ENCODE results near the gene LMX1A. TPM values are rescaled to one million over a fixed set of nuclear protein-coding genes. Genes with fewer than 3 reads are reported as not detected.

The LMX1A gene
- polyA plus RNA-seq, 1 donor (not counting 4 experiments of a cell fraction or from before 2014, with no cell fraction given) = not detected

GRCh38 chr1:165225650-165226049 is 130.9 kb downstream of the LMX1A start:
- no peak for FAIRE-seq
- no peaks in the 10 kb centered on the region for H3K4me1 ChIP-seq (ENCODE audit: control insufficient read depth, extremely low read depth, insufficient read depth, low read length)

GRCh38 chr1:165225062-165225461 is 131.5 kb downstream of the LMX1A start:
- no peaks in the 10 kb centered on the region for H3K4me1 ChIP-seq (ENCODE audit: control insufficient read depth, extremely low read depth, insufficient read depth, low read length)
- TF ChIP-seq, protein P1, sequence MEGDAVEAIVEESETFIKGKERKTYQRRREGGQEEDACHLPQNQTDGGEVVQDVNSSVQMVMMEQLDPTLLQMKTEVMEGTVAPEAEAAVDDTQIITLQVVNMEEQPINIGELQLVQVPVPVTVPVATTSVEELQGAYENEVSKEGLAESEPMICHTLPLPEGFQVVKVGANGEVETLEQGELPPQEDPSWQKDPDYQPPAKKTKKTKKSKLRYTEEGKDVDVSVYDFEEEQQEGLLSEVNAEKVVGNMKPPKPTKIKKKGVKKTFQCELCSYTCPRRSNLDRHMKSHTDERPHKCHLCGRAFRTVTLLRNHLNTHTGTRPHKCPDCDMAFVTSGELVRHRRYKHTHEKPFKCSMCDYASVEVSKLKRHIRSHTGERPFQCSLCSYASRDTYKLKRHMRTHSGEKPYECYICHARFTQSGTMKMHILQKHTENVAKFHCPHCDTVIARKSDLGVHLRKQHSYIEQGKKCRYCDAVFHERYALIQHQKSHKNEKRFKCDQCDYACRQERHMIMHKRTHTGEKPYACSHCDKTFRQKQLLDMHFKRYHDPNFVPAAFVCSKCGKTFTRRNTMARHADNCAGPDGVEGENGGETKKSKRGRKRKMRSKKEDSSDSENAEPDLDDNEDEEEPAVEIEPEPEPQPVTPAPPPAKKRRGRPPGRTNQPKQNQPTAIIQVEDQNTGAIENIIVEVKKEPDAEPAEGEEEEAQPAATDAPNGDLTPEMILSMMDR (optimal IDR thresholded peaks at IDR 0.05 in 1 of 3, IDR thresholded peaks at IDR 0.05 in 1 of 3, conservative IDR thresholded peaks at IDR 0.05 in 1 of 3; ENCODE audit: extremely low read depth in 1 of 3, insufficient read depth in 2 of 3, low read length in 3 of 3) = no peak
- no peak for TF ChIP-seq EZH2 (IDR thresholded peaks at IDR 0.05; ENCODE audit: low read length)
- no peaks in the 10 kb centered on the region for H3K9me1 ChIP-seq (ENCODE audit: control insufficient read depth, extremely low read depth, insufficient read depth, low read length)
- no peaks in the 10 kb centered on the region for H3K9me3 ChIP-seq (ENCODE audit: control insufficient read depth, low read depth, low read length)
- FAIRE-seq (no peak), DNase-seq (ENCODE audit: low read depth, low spot score) (no peak)
- H3K36me3 ChIP-seq (ENCODE audit: control insufficient read depth in 2 of 2, extremely low read depth in 1 of 2, insufficient read depth in 2 of 2, low read length in 2 of 2) = no peaks in the 10 kb centered on the region
- no peak overlapping the region for H3K9ac ChIP-seq (ENCODE audit: control insufficient read depth, extremely low read depth, insufficient read depth, low read length)
- no peak overlapping the region for H3K4me3 ChIP-seq (ENCODE audit: control insufficient read depth in 2 of 3, extremely low read depth in 1 of 3, insufficient read depth in 2 of 3, low read depth in 1 of 3, low read length in 3 of 3)
- dilution Hi-C loops (cut with MboI; ENCODE audit: extremely low pct_ligation_motif_present, low sequenced_read_pairs) = no loop called here
- H2AFZ ChIP-seq (ENCODE audit: control insufficient read depth, low read length) = no peak overlapping the region
- no peaks in the 10 kb centered on the region for H3K79me2 ChIP-seq (ENCODE audit: control insufficient read depth, insufficient read depth, low read length)
- H4K20me1 ChIP-seq (ENCODE audit: control insufficient read depth, extremely low read depth, insufficient read depth, low read length) = no peaks in the 10 kb centered on the region
- H3K27ac ChIP-seq (ENCODE audit: control insufficient read depth, insufficient read depth, low read length) = no peak overlapping the region
- H3K4me2 ChIP-seq (ENCODE audit: control insufficient read depth, extremely low read depth, insufficient read depth, low read depth, low read length) = no peak overlapping the region
- no peaks in the 10 kb centered on the region for H3K27me3 ChIP-seq (ENCODE audit: control insufficient read depth, extremely low read depth, insufficient read depth, low read length)

More at GRCh38 chr1:165225650-165226049, 130.9 kb downstream of the LMX1A start:
- Histone ChIP-seq H3K27ac (ENCODE audit: control insufficient read depth, insufficient read depth, low read length) (no peak overlapping the region), H3K9ac (ENCODE audit: control insufficient read depth, extremely low read depth, insufficient read depth, low read length) (no peak overlapping the region), H2AFZ (ENCODE audit: control insufficient read depth, low read length) (no peak overlapping the region), H3K27me3 (ENCODE audit: control insufficient read depth, extremely low read depth, insufficient read depth, low read length) (no peaks in the 10 kb centered on the region), H4K20me1 (ENCODE audit: control insufficient read depth, extremely low read depth, insufficient read depth, low read length) (no peaks in the 10 kb centered on the region), H3K4me2 (ENCODE audit: control insufficient read depth, extremely low read depth, insufficient read depth, low read depth, low read length) (no peak overlapping the region), H3K4me3 (ENCODE audit: control insufficient read depth in 2 of 3, extremely low read depth in 1 of 3, insufficient read depth in 2 of 3, low read depth in 1 of 3, low read length in 3 of 3) (no peak overlapping the region), H3K9me3 (ENCODE audit: control insufficient read depth, low read depth, low read length) (no peaks in the 10 kb centered on the region), H3K9me1 (ENCODE audit: control insufficient read depth, extremely low read depth, insufficient read depth, low read length) (no peaks in the 10 kb centered on the region), H3K36me3 (ENCODE audit: control insufficient read depth in 2 of 2, extremely low read depth in 1 of 2, insufficient read depth in 2 of 2, low read length in 2 of 2) (no peaks in the 10 kb centered on the region), H3K79me2 (ENCODE audit: control insufficient read depth, insufficient read depth, low read length) (no peaks in the 10 kb centered on the region)
- dilution Hi-C loops (cut with MboI; ENCODE audit: extremely low pct_ligation_motif_present, low sequenced_read_pairs) = no loop called here
- TF ChIP-seq, protein P1 (optimal IDR thresholded peaks at IDR 0.05 in 1 of 3, IDR thresholded peaks at IDR 0.05 in 1 of 3, conservative IDR thresholded peaks at IDR 0.05 in 1 of 3; ENCODE audit: extremely low read depth in 1 of 3, insufficient read depth in 2 of 3, low read length in 3 of 3) = no peak
- TF ChIP-seq EZH2 (IDR thresholded peaks at IDR 0.05; ENCODE audit: low read length) = no peak
- no peak for DNase-seq (ENCODE audit: low read depth, low spot score)

All from keratinocyte (primary cell).